Keratinocyte (primary cell): ENCODE measurements around the gene GEN1. TPM values are rescaled to one million over a fixed set of nuclear protein-coding genes. Genes with fewer than 3 reads are reported as not detected.

Experiments used
- DNase-seq: peaks from one replicate; pipeline ENCODE4 v3.0.0-alpha.2; 2011; ENCODE audit warnings: low read depth, missing footprints, low spot score
- FAIRE-seq: peaks from 2 replicates; lab custom pipeline; 2011; peaks lifted over from hg19 to GRCh38; lab: Jason Lieb, UNC
- H2AFZ ChIP-seq: 2 replicates; pipeline ENCODE4 v1.6.0; 2012; ENCODE audit warnings: low read length, control low read depth, inconsistent platforms; ENCODE audit not compliant: control insufficient read depth
- H3K27ac ChIP-seq: 2 replicates; pipeline ENCODE4 v1.5.1; 2011; ENCODE audit warnings: low read length; ENCODE audit not compliant: control insufficient read depth, insufficient read depth
- H3K27me3 ChIP-seq: 3 replicates; pipeline ENCODE4 v1.6.0; 2011; ENCODE audit warnings: low read length; ENCODE audit not compliant: control insufficient read depth, insufficient read depth; ENCODE audit errors: extremely low read depth
- H3K36me3 ChIP-seq, 2 experiments: 2 replicates in 1 of 2; 3 replicates in 1 of 2; pipeline ENCODE4 v1.5.1; 2011; ENCODE audit warnings: low read length in 2 of 2, mild to moderate bottlenecking in 1 of 2; ENCODE audit not compliant: control insufficient read depth in 2 of 2, insufficient read depth in 2 of 2; ENCODE audit errors: extremely low read depth in 1 of 2
- H3K4me1 ChIP-seq: 3 replicates; pipeline ENCODE4 v1.5.1; 2011; ENCODE audit warnings: low read length; ENCODE audit not compliant: control insufficient read depth, insufficient read depth; ENCODE audit errors: extremely low read depth
- H3K4me2 ChIP-seq: 3 replicates; pipeline ENCODE4 v1.6.0; 2011; ENCODE audit warnings: low read depth, low read length; ENCODE audit not compliant: control insufficient read depth, insufficient read depth; ENCODE audit errors: extremely low read depth
- H3K4me3 ChIP-seq, 3 experiments: fragments of 200-600 bp in 1 of 3; sonication (generic) in 1 of 3; 2 replicates in 2 of 3; 3 replicates in 1 of 3; pipeline ENCODE4 v1.5.1; 2011 to 2016; ENCODE audit warnings: low read length in 3 of 3, mild to moderate bottlenecking in 3 of 3, control low read depth in 2 of 3, inconsistent platforms in 1 of 3, low read depth in 1 of 3, mixed read lengths in 1 of 3, mixed run types in 1 of 3, moderate library complexity in 1 of 3; ENCODE audit not compliant: control insufficient read depth in 2 of 3, insufficient read depth in 2 of 3; ENCODE audit errors: extremely low read depth in 1 of 3
- H3K79me2 ChIP-seq: 2 replicates; pipeline ENCODE4 v1.6.0; 2012; ENCODE audit warnings: low read length; ENCODE audit not compliant: control insufficient read depth, insufficient read depth
- H3K9ac ChIP-seq: 3 replicates; pipeline ENCODE4 v1.6.0; 2011; ENCODE audit warnings: low read length; ENCODE audit not compliant: control insufficient read depth, insufficient read depth; ENCODE audit errors: extremely low read depth
- H3K9me1 ChIP-seq: 3 replicates; pipeline ENCODE4 v1.6.0; 2011; ENCODE audit warnings: low read length; ENCODE audit not compliant: control insufficient read depth, insufficient read depth; ENCODE audit errors: extremely low read depth
- H3K9me3 ChIP-seq: 2 replicates; pipeline ENCODE4 v1.5.1; 2012; ENCODE audit warnings: low read depth, low read length; ENCODE audit not compliant: control insufficient read depth
- H4K20me1 ChIP-seq: 3 replicates; pipeline ENCODE4 v1.6.0; 2011; ENCODE audit warnings: low read length; ENCODE audit not compliant: control insufficient read depth, insufficient read depth; ENCODE audit errors: extremely low read depth
- CTCF ChIP-seq, 3 experiments: IDR thresholded peaks in 1 of 3; conservative IDR thresholded peaks in 1 of 3; optimal IDR thresholded peaks in 1 of 3; 2 replicates in 2 of 3; 3 replicates in 1 of 3; pipeline versions ENCODE3 to v1.5.1; 2011; ENCODE audit warnings: low read length in 3 of 3, mild to moderate bottlenecking in 3 of 3, moderate library complexity in 2 of 3, control low read depth in 1 of 3, inconsistent platforms in 1 of 3; ENCODE audit not compliant: insufficient read depth in 2 of 3; ENCODE audit errors: extremely low read depth in 1 of 3
- EZH2 ChIP-seq: IDR thresholded peaks from one replicate; pipeline ENCODE4 v1.6.1; 2012; ENCODE audit warnings: inconsistent platforms, mild to moderate bottlenecking, low read length, moderate library complexity
- dilution Hi-C: fragments of 300-500 bp; cut with MboI; formaldehyde crosslinking; loops from one replicate; pipeline ENCODE4 v1.7.0; 2020; ENCODE audit warnings: low sequenced_read_pairs; ENCODE audit not compliant: extremely low pct_ligation_motif_present
- polyA plus RNA-seq, 5 experiments: library from polyadenylated mRNA; depleted of rRNA in 3 of 5; stranded (reverse) in 3 of 5; stranded (forward) in 1 of 5; unstranded in 1 of 5; fragments of >200 nt; gene quantifications; 1 replicate in 1 of 5; 2 replicates in 3 of 5; 3 replicates in 1 of 5; pipeline versions ENCODE4 v1.2.1 to v1.2.3, GENCODE V29; 2011 to 2012; ENCODE audit warnings: missing spikeins in 2 of 5, low read depth in 1 of 5, low replicate concordance in 1 of 5

GEN1 gene
- polyA plus RNA-seq, 1 donor (not counting 4 experiments of a cell fraction or from before 2014, with no cell fraction given), result 17.2 TPM

GRCh38 chr2:17793803-17794354 is 39.9 kb downstream of the GEN1 start:
- Histone ChIP-seq H3K9me3 (no peaks in the 10 kb centered on the region), H3K27ac (no peak overlapping the region)
- dilution Hi-C loops, result no loop called here

GRCh38 chr2:17795309-17795708 is 41.4 kb downstream of the GEN1 start:
- dilution Hi-C loops, result no loop called here
- Histone ChIP-seq H3K4me3 (no peak overlapping the region), H3K27me3 (no peaks in the 10 kb centered on the region), H3K4me1 (no peaks in the 10 kb centered on the region), H3K79me2 (no peaks in the 10 kb centered on the region), H3K9ac (no peak overlapping the region), H2AFZ (peak overlapping the region; percentile 11), H3K27ac (no peak overlapping the region), H3K36me3 (no peaks in the 10 kb centered on the region), H3K9me1 (no peaks in the 10 kb centered on the region), H3K4me2 (no peak overlapping the region), H3K9me3 (no peaks in the 10 kb centered on the region), H4K20me1 (no peaks in the 10 kb centered on the region)
- DNase-seq (no peak), FAIRE-seq (no peak)
- TF ChIP-seq CTCF (optimal IDR thresholded peaks at IDR 0.05 in 1 of 3, IDR thresholded peaks at IDR 0.05 in 1 of 3, conservative IDR thresholded peaks at IDR 0.05 in 1 of 3; ENCODE audit: extremely low read depth in 1 of 3, insufficient read depth in 2 of 3, low read length in 3 of 3) (no peak), EZH2 (no peak)

More at GRCh38 chr2:17793803-17794354, 39.9 kb downstream of the GEN1 start:
- DNase-seq (no peak), FAIRE-seq (no peak)
- Histone ChIP-seq H2AFZ (no peak overlapping the region), H3K9ac (no peak overlapping the region), H3K4me3 (no peak overlapping the region), H4K20me1 (no peaks in the 10 kb centered on the region), H3K4me2 (no peak overlapping the region), H3K9me1 (no peaks in the 10 kb centered on the region), H3K27me3 (no peaks in the 10 kb centered on the region), H3K4me1 (no peaks in the 10 kb centered on the region), H3K36me3 (no peaks in the 10 kb centered on the region), H3K79me2 (no peaks in the 10 kb centered on the region)
- TF ChIP-seq EZH2 (no peak), CTCF (optimal IDR thresholded peaks at IDR 0.05 in 1 of 3, IDR thresholded peaks at IDR 0.05 in 1 of 3, conservative IDR thresholded peaks at IDR 0.05 in 1 of 3; ENCODE audit: extremely low read depth in 1 of 3, insufficient read depth in 2 of 3, low read length in 3 of 3) (no peak)
